ENCODE measurements around the gene OR51E1.

The OR51E1 gene, protein sequence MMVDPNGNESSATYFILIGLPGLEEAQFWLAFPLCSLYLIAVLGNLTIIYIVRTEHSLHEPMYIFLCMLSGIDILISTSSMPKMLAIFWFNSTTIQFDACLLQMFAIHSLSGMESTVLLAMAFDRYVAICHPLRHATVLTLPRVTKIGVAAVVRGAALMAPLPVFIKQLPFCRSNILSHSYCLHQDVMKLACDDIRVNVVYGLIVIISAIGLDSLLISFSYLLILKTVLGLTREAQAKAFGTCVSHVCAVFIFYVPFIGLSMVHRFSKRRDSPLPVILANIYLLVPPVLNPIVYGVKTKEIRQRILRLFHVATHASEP

DNA sequence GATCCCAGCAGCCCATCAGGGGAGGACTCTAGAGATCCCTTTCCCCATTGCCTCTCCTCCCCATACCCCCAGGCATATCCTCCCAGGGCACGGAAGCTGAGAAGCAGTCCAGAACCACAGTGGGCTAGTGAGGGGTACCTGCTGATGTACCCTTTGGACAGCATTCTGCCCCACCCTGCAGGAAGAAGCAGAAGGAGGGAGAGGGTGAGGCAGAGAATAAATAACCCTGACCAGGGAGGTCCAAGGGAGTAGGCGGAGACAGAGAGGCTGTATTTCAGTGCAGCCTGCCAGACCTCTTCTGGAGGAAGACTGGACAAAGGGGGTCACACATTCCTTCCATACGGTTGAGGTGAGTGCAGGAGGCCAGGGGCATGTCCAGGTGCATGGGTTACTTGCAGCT is at the start of gene OR51E1:
Gene OR51E1, plus strand, starts transcription at position 301 of the 400 bp plus-strand sequence. CDS start 8,545 bp downstream, outside the sequence.
- no peak for TF ChIP-seq CTCF (IDR thresholded peaks at IDR 0.05; ENCODE audit: control insufficient read depth, insufficient read depth, low read depth, low read length, missing control alignments)
- no peak within 1 kb of the TSS for H3K4me3 ChIP-seq (ENCODE audit: control insufficient read depth, low read depth, low read length)
- no peak for DNase-seq (ENCODE audit: low read depth)

- TF ChIP-seq CTCF (IDR thresholded peaks at IDR 0.05; ENCODE audit: control insufficient read depth, insufficient read depth, low read depth, low read length, missing control alignments), result no peak
- H3K4me3 ChIP-seq (ENCODE audit: control insufficient read depth, low read depth, low read length), result no peak overlapping the region
- DNase-seq (ENCODE audit: low read depth), result no peak
Measured at GRCh38 chr11:4605057-4605456, 38.7 kb upstream of the OR51E1 start.

GRCh38 chr11:4606231-4607015 is 37.4 kb upstream of the OR51E1 start:
- TF ChIP-seq CTCF (IDR thresholded peaks at IDR 0.05; ENCODE audit: control insufficient read depth, insufficient read depth, low read depth, low read length, missing control alignments), result no peak
- peak; percentile 11 for DNase-seq (ENCODE audit: low read depth)
- H3K4me3 ChIP-seq (ENCODE audit: control insufficient read depth, low read depth, low read length), result no peak overlapping the region

GRCh38 chr11:4607096-4607495 is 36.7 kb upstream of the OR51E1 start:
- no peak for DNase-seq (ENCODE audit: low read depth)
- peak overlapping the region; percentile 95 for H3K4me3 ChIP-seq (ENCODE audit: control insufficient read depth, low read depth, low read length)
- TF ChIP-seq CTCF (IDR thresholded peaks at IDR 0.05; ENCODE audit: control insufficient read depth, insufficient read depth, low read depth, low read length, missing control alignments), result no peak

- H3K4me3 ChIP-seq (ENCODE audit: control insufficient read depth, low read depth, low read length), result peak within 1 kb of the TSS; percentile 95
- peak; percentile 80 for DNase-seq (ENCODE audit: low read depth)
- TF ChIP-seq CTCF (IDR thresholded peaks at IDR 0.05; ENCODE audit: control insufficient read depth, insufficient read depth, low read depth, low read length, missing control alignments), result no peak
Measured at GRCh38 chr11:4607781-4608666, 35.8 kb upstream of the OR51E1 start, which contains the start of gene TRIM68. Gene TRIM68 (minus strand): TSS chr11:4608231. CDS start chr11:4605504, 2,727 bp downstream.
